ENCODE results near the gene VTI1A.

Gene VTI1A

GRCh38 chr10:112622786-112623185 is 175.8 kb downstream of the VTI1A start:
- DNase-seq (ENCODE audit: low read depth, low spot score) = no peak
- no peak overlapping the region for H3K27ac ChIP-seq

DNA sequence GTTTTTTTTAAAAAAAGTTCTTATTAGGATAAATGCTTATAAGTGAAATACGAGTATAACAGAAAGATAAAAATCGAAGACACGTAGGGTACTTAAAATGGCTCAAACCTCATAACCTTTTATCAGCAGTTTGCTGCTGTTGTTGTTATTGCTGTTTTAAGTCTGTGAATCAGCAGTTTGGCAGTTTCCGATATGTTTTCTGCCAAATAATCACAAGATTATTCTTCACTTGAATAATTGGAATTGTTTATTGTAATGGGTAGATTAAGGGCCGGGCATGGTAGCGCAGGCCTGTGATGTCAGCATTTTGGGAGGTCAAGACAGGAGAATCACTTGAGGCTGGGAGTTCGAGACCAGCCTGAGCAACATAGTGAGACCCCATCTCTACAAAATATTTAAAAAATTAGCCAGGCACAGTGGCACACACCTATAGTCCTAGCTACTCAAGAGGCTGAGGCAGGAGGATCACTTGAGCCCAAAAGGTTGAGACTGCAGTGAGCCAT is 177.6 kb downstream of the VTI1A start:
- no peak overlapping the region for H3K27ac ChIP-seq
- DNase-seq (ENCODE audit: low read depth, low spot score) = no peak

DNA sequence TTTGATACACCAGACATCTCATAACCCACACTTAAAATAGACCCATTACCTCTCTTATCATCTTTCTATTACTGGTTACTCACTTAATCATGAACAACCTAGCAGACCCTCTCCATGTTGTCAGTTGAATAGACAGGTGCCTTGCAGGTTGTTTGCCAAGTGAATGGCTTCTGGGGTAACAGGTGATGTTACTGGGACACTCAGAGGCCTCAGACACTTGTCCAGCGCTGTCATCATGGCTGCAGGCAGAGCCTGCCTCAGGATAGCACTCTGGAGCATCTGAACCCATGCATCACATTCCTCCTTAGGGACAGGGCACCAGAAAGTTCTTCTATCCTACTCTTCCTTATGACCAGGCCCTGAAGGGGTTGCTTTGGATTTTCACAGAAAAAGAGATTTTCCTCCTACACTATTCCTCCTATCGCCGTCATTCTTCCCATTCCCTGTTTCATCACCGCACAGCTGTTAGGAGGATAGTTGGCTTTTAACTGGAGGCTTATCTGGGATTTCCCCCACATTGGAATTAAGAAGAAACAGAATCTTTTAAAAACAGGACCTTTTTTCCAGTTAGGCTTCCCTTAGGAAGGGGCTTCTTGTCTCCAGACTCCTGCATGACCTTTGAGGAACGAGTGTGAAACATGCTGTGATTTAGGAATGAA is 182.1 kb downstream of the VTI1A start:
- no peak for DNase-seq (ENCODE audit: low read depth, low spot score)
- H3K27ac ChIP-seq = no peak overlapping the region

DNA sequence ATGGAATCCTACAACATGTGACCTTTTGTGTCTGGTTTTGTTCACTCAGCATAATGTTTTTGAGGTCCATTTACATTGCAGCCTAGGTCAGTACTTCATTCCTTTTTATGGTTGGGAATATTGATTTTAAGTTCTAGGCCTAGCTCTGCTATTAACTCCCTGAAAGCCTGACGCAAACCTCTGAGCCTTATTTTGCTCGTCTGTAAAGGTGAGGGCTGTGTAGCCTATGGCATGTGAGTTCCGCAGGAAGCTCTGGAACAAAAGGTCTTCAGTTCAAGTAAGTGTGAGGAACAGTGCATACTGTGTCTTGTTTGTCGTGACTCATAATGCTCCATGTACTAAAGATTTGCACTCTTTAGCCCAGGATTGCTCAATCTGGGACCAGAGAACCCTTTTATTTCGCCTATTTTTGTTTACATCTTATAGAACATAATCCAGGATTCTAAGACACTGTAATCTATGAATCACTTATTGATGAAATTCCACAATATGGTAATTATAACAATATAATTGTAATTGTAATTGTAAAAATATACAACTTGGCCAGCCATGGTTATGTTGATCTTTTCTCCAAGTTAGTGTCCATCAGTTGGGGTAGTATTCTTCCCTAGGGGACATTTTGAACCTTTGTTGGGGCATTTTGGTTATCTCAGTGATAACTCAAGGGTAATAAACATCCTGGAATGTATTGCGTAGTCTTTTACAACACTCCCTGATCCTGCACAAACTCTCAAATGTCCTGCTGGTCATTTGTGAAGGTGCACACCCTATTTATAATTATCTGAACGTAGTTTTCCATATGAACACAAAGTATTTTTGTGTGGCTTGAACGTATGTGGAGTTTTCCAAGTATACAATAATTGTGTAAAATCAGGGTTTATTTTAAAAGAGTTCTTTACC is 184.7 kb downstream of the VTI1A start:
- H3K27ac ChIP-seq = peak overlapping the region; percentile 36
- DNase-seq (ENCODE audit: low read depth, low spot score) = no peak

GRCh38 chr10:112634096-112634830 is 187.2 kb downstream of the VTI1A start:
- H3K27ac ChIP-seq = no peak overlapping the region
- DNase-seq (ENCODE audit: low read depth, low spot score) = no peak

DNA sequence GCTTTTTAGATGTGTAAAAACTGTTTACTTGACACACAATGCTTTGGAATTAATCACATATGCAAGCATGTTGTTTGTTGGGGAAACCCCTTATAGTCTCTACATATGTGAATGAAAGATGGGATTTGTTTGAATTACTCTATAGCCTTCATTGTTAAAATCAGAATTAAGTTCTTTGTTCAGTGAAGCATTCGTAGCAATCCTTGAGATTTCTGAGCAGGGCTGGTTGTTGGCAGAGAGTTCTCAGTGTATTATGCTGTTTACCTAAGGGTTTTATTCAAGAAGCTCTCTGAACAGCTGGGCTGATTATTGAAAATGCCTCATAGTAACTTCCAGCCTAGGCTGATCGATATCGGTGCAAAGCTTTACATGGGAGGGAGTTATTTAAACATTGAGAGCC is 190.9 kb downstream of the VTI1A start:
- DNase-seq (ENCODE audit: low read depth, low spot score) = no peak
- no peak overlapping the region for H3K27ac ChIP-seq

GRCh38 chr10:112639298-112639697 is 192.3 kb downstream of the VTI1A start:
- peak; percentile 27 for DNase-seq (ENCODE audit: low read depth, low spot score)
- H3K27ac ChIP-seq = peak overlapping the region; percentile 30

DNA sequence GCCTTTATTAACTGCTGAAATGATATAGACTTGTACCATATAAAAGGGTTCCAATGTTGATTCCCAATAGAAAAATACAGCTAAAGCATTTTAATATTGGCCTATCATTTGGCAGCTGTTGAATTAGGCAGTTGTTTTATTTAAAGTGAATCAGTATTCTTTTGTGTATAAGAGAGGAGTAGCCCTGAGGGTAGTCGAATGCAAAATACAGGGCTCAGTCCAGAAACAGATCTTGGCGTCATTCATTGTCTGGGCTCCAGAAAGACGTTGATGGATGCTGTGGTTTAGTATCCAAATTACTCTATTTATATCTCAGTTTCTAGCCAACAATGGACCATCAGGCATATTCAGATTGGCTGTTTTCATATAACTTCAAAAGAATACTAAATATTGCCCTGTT is 193.6 kb downstream of the VTI1A start:
- DNase-seq (ENCODE audit: low read depth, low spot score) = no peak
- H3K27ac ChIP-seq = no peak overlapping the region

DNA sequence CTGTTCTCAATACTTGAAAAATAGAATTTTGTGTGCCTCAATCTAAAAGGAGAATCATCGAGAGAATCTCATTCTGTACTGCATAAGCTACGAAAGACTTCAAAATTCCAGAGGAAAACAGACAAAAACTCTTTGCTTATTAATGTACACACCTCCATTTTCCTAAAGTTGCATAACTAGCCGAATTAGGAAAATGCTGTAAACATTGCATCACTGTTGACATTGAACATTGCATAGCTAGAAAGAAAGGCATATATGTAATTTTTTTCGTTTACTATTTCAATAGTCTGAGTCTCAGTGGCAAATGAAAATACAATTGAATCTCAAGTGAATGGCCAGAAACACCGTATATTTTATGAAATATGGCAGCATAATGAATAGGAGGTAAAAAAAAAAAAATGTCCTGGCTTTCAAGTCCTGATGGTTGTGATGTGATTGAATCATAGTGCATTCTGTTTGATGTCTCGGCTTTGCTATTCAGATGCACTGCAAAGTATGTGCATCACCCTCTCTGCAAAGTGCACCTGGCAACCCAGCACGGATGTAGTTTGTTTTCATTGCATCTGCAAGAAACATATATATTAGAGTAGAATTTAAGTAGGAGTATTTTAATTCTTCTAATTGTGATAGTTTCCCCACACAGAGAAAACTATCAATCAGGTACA is 196.7 kb downstream of the VTI1A start:
- H3K27ac ChIP-seq = no peak overlapping the region
- no peak for DNase-seq (ENCODE audit: low read depth, low spot score)

DNA sequence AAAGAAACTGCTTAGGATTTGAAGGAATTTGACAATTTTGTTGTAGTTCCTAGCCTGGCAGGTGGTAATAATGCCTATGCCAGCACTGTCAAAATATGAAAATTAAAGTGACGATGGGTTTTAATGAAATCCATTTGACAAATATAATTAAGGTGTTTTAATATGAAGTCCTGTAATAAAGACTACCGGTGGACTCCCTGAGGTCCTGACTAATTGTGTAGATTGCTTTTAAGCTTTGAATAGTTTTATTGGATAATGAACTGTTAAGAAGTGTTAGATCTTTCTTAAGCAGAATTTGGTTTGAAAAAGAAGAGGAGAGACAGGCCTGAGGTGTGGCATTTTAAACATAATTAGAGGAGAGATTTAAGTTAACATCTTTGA is 197.2 kb downstream of the VTI1A start:
- DNase-seq (ENCODE audit: low read depth, low spot score) = no peak
- H3K27ac ChIP-seq = no peak overlapping the region

GRCh38 chr10:112649006-112649821 is 202.2 kb downstream of the VTI1A start:
- no peak overlapping the region for H3K27ac ChIP-seq
- DNase-seq (ENCODE audit: low read depth, low spot score) = no peak

DNA sequence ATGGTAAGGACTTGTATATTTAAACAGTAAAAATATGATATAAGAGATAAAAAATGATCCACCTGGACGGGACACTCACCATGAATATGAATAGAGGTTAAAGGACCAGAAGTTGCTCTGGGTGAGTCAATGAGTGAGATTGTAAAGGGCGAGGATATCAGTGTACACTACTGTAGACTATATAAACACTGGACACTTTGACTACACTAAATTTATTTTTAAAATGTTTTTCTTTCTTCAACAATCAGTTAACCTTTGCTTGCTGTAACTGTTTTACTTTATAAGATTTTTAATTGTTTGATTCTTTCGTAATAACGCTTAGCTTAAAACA is 202.8 kb downstream of the VTI1A start:
- DNase-seq (ENCODE audit: low read depth, low spot score) = no peak
- H3K27ac ChIP-seq = no peak overlapping the region

DNA sequence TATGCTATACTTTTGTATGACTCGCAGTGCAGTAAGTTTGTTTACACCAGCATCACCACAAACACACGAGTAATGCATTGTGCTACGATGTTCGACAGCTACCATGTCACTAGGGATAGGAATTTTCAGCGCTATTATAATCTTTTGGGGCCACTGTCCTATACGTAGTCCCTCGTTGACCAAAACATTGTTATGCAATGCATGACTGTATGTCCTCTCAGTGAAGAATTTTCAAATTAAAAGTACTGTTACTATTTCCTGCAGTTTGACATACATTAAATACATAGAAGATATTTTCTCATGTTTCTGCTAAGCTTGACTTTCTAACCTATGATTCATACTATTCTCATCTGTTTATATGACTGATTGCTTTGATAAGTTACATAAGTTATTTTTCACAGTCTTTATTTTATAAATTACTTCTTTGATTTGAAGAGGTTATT is 203.6 kb downstream of the VTI1A start:
- DNase-seq (ENCODE audit: low read depth, low spot score) = no peak
- H3K27ac ChIP-seq = peak overlapping the region; percentile 22

- no peak overlapping the region for H3K27ac ChIP-seq
- DNase-seq (ENCODE audit: low read depth, low spot score) = no peak
Measured at GRCh38 chr10:112653215-112653614, 206.2 kb downstream of the VTI1A start.

GRCh38 chr10:112653851-112654250 is 206.8 kb downstream of the VTI1A start:
- DNase-seq (ENCODE audit: low read depth, low spot score) = no peak
- H3K27ac ChIP-seq = no peak overlapping the region

DNA sequence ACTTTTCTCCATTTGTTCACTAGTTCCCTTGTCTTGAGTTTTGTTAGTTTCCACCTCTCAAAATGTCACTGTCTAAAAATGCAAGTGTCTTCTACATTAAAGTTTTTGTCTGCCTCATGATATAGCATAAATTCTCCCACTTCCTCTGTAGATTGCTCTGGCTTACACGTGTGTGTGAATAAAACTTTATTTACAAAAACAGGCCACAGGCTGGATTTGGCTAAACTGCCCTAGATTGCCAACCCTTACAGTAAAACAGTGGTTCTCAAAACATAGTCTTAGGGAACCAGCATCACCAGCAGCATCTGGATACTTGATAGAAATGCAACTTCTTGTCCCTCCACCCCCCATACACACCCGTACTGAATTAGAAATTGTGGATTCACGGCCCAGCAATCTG is 207.8 kb downstream of the VTI1A start:
- no peak overlapping the region for H3K27ac ChIP-seq
- no peak for DNase-seq (ENCODE audit: low read depth, low spot score)

- no peak overlapping the region for H3K27ac ChIP-seq
- no peak for DNase-seq (ENCODE audit: low read depth, low spot score)
Measured at GRCh38 chr10:112655722-112656121, 208.7 kb downstream of the VTI1A start.

GRCh38 chr10:112658465-112658864 is 211.4 kb downstream of the VTI1A start:
- peak overlapping the region; percentile 19 for H3K27ac ChIP-seq
- no peak for DNase-seq (ENCODE audit: low read depth, low spot score)

DNA sequence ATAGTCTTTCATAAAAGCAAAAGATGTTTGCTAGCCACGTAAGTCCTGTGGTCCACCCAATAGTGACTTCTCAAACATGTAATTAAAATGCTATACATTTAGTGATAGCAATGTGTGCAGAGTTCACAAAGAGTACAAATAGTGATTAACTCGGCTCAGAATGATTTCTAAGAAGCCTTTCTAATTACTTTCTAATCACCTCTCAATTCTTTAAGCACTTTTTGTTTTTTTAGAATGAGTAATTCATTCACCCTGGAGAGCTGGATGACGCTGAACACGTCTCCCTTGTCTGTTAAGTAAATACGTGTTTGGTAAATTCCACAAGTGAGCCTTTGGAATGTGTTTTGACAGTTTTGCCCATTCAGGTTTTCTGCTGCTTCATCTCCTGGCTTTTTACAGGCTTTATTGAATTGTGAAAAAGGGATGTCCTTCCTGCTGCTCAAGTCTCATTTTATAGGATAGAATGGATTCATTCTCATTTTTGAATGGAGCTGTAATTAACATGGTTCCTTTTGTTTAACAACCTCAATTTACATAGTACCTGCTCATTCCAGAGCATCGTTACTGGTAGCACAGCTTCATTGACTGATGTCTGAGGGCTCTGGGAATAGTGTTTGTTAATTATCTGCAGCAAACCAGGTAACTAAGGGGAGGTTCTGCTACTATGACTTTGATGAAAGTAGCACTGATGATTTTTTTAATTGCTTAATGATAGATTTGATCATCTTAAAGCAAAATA is 212.1 kb downstream of the VTI1A start:
- peak overlapping the region; percentile 19 for H3K27ac ChIP-seq
- DNase-seq (ENCODE audit: low read depth, low spot score) = no peak
